Ishikawa (cell line): Measurements from ENCODE around the gene ATP9A.

Experiments used
- CEBPB ChIP-seq: IDR thresholded peaks from 2 replicates; pipeline ENCODE4 v1.6.1; 2012
- CREB1 ChIP-seq: IDR thresholded peaks from 2 replicates; pipeline ENCODE4 v1.6.1; 2012; ENCODE audit warnings: low read depth
- EGR1 ChIP-seq: IDR thresholded peaks from 2 replicates; pipeline ENCODE4 v1.6.1; 2012
- EP300 ChIP-seq: IDR thresholded peaks from 2 replicates; pipeline ENCODE4 v1.6.1; 2012; ENCODE audit warnings: borderline replicate concordance
- FOXM1 ChIP-seq: IDR thresholded peaks from 2 replicates; pipeline ENCODE4 v1.6.1; 2012; ENCODE audit warnings: low read depth, borderline replicate concordance
- MAX ChIP-seq: IDR thresholded peaks from 2 replicates; pipeline ENCODE4 v1.6.1; 2012
- NFIC ChIP-seq: IDR thresholded peaks from 2 replicates; pipeline ENCODE4 v1.6.1; 2012
- RAD21 ChIP-seq: IDR thresholded peaks from 2 replicates; pipeline ENCODE4 v1.6.1; 2012; ENCODE audit warnings: low read depth
- TAF1 ChIP-seq: IDR thresholded peaks from 2 replicates; pipeline ENCODE4 v1.6.1; 2012; ENCODE audit warnings: low read depth, mild to moderate bottlenecking
- TCF12 ChIP-seq: IDR thresholded peaks from 2 replicates; pipeline ENCODE4 v1.6.1; 2012; ENCODE audit warnings: low read depth
- TEAD4 ChIP-seq: IDR thresholded peaks from 2 replicates; pipeline ENCODE4 v1.6.1; 2012
- YY1 ChIP-seq: IDR thresholded peaks from 2 replicates; pipeline ENCODE4 v1.6.1; 2012; ENCODE audit warnings: low read depth
- ZBTB7A ChIP-seq: IDR thresholded peaks from 2 replicates; pipeline ENCODE4 v1.6.1; 2012; ENCODE audit warnings: low read depth
- TF ChIP-seq, protein P1 (sequence below): IDR thresholded peaks from 2 replicates; pipeline ENCODE4 v1.6.1; 2012; ENCODE audit warnings: low read depth, mild to moderate bottlenecking
- TF ChIP-seq, protein P2 (sequence below): IDR thresholded peaks from 2 replicates; pipeline ENCODE4 v1.6.1; 2012

The ATP9A gene

GRCh38 chr20:51647674-51648570 is 120.3 kb downstream of the ATP9A start:
- no peak for TF ChIP-seq CEBPB
- TF ChIP-seq, protein P1, sequence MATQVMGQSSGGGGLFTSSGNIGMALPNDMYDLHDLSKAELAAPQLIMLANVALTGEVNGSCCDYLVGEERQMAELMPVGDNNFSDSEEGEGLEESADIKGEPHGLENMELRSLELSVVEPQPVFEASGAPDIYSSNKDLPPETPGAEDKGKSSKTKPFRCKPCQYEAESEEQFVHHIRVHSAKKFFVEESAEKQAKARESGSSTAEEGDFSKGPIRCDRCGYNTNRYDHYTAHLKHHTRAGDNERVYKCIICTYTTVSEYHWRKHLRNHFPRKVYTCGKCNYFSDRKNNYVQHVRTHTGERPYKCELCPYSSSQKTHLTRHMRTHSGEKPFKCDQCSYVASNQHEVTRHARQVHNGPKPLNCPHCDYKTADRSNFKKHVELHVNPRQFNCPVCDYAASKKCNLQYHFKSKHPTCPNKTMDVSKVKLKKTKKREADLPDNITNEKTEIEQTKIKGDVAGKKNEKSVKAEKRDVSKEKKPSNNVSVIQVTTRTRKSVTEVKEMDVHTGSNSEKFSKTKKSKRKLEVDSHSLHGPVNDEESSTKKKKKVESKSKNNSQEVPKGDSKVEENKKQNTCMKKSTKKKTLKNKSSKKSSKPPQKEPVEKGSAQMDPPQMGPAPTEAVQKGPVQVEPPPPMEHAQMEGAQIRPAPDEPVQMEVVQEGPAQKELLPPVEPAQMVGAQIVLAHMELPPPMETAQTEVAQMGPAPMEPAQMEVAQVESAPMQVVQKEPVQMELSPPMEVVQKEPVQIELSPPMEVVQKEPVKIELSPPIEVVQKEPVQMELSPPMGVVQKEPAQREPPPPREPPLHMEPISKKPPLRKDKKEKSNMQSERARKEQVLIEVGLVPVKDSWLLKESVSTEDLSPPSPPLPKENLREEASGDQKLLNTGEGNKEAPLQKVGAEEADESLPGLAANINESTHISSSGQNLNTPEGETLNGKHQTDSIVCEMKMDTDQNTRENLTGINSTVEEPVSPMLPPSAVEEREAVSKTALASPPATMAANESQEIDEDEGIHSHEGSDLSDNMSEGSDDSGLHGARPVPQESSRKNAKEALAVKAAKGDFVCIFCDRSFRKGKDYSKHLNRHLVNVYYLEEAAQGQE, result no peak
- no peak for TF ChIP-seq TCF12
- no peak for TF ChIP-seq EP300
- no peak for TF ChIP-seq YY1
- no peak for TF ChIP-seq NFIC

GRCh38 chr20:51643390-51643789 is 124.8 kb downstream of the ATP9A start:
- TF ChIP-seq, protein P2, sequence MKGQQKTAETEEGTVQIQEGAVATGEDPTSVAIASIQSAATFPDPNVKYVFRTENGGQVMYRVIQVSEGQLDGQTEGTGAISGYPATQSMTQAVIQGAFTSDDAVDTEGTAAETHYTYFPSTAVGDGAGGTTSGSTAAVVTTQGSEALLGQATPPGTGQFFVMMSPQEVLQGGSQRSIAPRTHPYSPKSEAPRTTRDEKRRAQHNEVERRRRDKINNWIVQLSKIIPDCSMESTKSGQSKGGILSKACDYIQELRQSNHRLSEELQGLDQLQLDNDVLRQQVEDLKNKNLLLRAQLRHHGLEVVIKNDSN, result no peak
- TF ChIP-seq NFIC, result no peak
- no peak for TF ChIP-seq TCF12
- TF ChIP-seq ZBTB7A, result no peak
- TF ChIP-seq FOXM1, result no peak
- no peak for TF ChIP-seq EP300

DNA sequence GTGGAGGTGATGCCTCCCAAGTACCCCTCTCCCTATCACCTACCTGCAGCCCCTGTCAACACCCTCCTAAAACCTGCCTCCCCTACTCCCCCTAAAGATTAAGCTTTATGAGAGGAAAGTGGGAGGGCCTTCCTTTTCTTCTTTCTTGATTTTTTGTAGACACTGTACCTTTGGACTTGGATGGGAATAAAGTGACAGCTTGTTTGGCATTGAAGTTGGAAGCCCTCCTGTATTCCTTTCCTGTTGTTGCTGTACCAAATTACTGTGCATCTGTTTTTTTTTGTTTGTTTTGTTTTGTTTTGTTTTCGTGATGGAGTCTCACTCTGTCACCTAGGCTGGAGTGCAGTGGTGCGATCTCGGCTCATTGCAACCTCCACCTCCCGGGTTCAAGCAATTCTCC is 126.3 kb downstream of the ATP9A start:
- TF ChIP-seq RAD21 (no peak), FOXM1 (no peak), EP300 (no peak), TAF1 (no peak)

DNA sequence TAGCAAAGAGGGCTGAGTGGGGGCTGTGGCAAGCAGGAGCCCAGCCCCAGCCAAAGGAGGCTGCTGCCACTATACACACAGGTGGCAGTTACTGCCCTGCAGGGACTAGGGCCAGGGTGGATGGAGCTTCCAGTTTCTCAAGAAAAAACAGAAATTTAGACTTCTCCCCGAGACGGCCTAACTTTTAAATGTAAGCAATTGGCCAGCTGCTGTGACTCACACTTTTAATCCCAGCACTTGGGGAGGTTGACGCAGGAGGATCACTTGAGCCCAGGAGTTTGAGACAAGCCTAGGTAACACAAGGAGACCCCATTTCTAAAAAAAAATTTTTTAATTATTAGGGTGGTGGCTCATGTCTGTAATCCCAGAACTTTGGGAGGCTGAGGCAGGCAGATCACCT is 127.4 kb downstream of the ATP9A start:
- TF ChIP-seq RAD21, result no peak
- TF ChIP-seq EGR1, result no peak
- TF ChIP-seq EP300, result no peak
- TF ChIP-seq YY1, result no peak
- TF ChIP-seq CREB1, result no peak
- TF ChIP-seq, protein P1, result no peak
- TF ChIP-seq TCF12, result no peak
- no peak for TF ChIP-seq TAF1
- no peak for TF ChIP-seq CEBPB
- TF ChIP-seq TEAD4, result no peak

GRCh38 chr20:51639206-51639832 is 128.9 kb downstream of the ATP9A start:
- TF ChIP-seq, protein P2, result no peak
- TF ChIP-seq EP300 (no peak), RAD21 (peak; percentile 79)

DNA sequence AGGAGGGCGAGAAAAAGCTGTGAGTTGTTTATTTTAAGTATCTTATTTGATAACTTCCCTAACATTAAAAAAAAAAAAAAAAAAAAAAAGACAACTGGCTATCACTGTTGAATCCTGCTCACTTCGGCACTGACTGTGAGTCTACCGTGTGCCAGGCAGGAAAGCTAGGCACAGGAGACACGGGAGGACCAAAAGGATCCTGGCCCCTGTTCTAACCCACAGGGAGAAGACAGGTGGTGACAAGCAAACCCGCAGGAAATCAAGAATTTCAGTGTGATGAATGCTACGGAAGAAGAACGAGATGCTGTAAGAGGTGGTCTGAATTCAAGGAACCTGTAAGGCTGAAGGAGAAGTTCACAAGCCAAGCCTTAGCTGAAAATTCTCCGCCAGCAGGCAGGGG is 130.9 kb downstream of the ATP9A start:
- TF ChIP-seq, protein P1, result no peak
- TF ChIP-seq FOXM1, result no peak
- no peak for TF ChIP-seq YY1
- no peak for TF ChIP-seq ZBTB7A
- no peak for TF ChIP-seq TAF1
- TF ChIP-seq TEAD4, result no peak
- no peak for TF ChIP-seq NFIC
- no peak for TF ChIP-seq EP300
- TF ChIP-seq RAD21, result no peak
- no peak for TF ChIP-seq MAX
- TF ChIP-seq EGR1, result no peak
- TF ChIP-seq CREB1, result no peak
- TF ChIP-seq CEBPB, result no peak
- TF ChIP-seq, protein P2, result no peak
- TF ChIP-seq TCF12, result no peak
